Measurements from ENCODE around the gene IGLL5.
A peak's percentile ranks its signal among the peaks of the same experiment; 100 is the strongest.

The IGLL5 gene

GRCh38 chr22:22863001-22863400, 24.6 kb upstream of the IGLL5 start:
- DNase-seq (ENCODE audit: low read depth) = no peak

GRCh38 chr22:22865311-22866072, 22.1 kb upstream of the IGLL5 start:
- no peak for DNase-seq (ENCODE audit: low read depth)

GRCh38 chr22:22866381-22867111, 21.1 kb upstream of the IGLL5 start:
- no peak for DNase-seq (ENCODE audit: low read depth)

- no peak for DNase-seq (ENCODE audit: low read depth)
Observed at GRCh38 chr22:22867996-22868715, 19.5 kb upstream of the IGLL5 start.

- no peak for DNase-seq (ENCODE audit: low read depth)
Observed at GRCh38 chr22:22870577-22871404, 16.8 kb upstream of the IGLL5 start.

- DNase-seq (ENCODE audit: low read depth) = no peak
Observed at GRCh38 chr22:22871536-22872278, 15.9 kb upstream of the IGLL5 start.

- DNase-seq (ENCODE audit: low read depth) = no peak
Observed at GRCh38 chr22:22872722-22873708, 14.6 kb upstream of the IGLL5 start.

GRCh38 chr22:22877523-22878210, 9.9 kb upstream of the IGLL5 start:
- peak; percentile 65 for DNase-seq (ENCODE audit: low read depth)

- DNase-seq (ENCODE audit: low read depth) = no peak
Observed at GRCh38 chr22:22878211-22878570, 9.4 kb upstream of the IGLL5 start.

- DNase-seq (ENCODE audit: low read depth) = no peak
Observed at GRCh38 chr22:22878801-22879674, 8.6 kb upstream of the IGLL5 start.

- no peak for DNase-seq (ENCODE audit: low read depth)
Observed at GRCh38 chr22:22879675-22880155, 7.9 kb upstream of the IGLL5 start.

- no peak for DNase-seq (ENCODE audit: low read depth)
Observed at GRCh38 chr22:22880645-22881044, 7.0 kb upstream of the IGLL5 start.

- no peak for DNase-seq (ENCODE audit: low read depth)
Observed at GRCh38 chr22:22881116-22882000, 6.3 kb upstream of the IGLL5 start.

GRCh38 chr22:22882033-22882717, 5.4 kb upstream of the IGLL5 start:
- no peak for DNase-seq (ENCODE audit: low read depth)

GRCh38 chr22:22883090-22883727, 4.4 kb upstream of the IGLL5 start:
- DNase-seq (ENCODE audit: low read depth) = no peak
